Adipocyte (in vitro differentiated cells): ENCODE data around the gene ITPK1.

Source experiments
- DNase-seq: peaks from one replicate; pipeline ENCODE4 v3.0.0-alpha.2; 2015; ENCODE audit warnings: low read depth
- H3K27me3 ChIP-seq: replicated peaks from 2 replicates; pipeline ENCODE4 v1.7.0; 2013; ENCODE audit warnings: mild to moderate bottlenecking, low read length, moderate library complexity; ENCODE audit not compliant: control insufficient read depth, insufficient read depth
- H3K36me3 ChIP-seq: 2 replicates; pipeline ENCODE4 v1.7.0; 2013; ENCODE audit warnings: low read length, mild to moderate bottlenecking, moderate library complexity; ENCODE audit not compliant: control insufficient read depth, insufficient read depth, severe bottlenecking
- H3K4me1 ChIP-seq: 2 replicates; pipeline ENCODE4 v1.7.0; 2013; ENCODE audit warnings: mild to moderate bottlenecking, low read length, moderate library complexity; ENCODE audit not compliant: control insufficient read depth, insufficient read depth
- H3K4me3 ChIP-seq: 2 replicates; pipeline ENCODE4 v1.7.0; 2013; ENCODE audit warnings: mild to moderate bottlenecking, low read length, moderate library complexity
- H3K9ac ChIP-seq: 2 replicates; pipeline ENCODE4 v1.7.0; 2013; ENCODE audit warnings: mild to moderate bottlenecking, low read length, moderate library complexity
- H3K9me3 ChIP-seq: 2 replicates; pipeline ENCODE4 v1.7.0; 2013; ENCODE audit warnings: mild to moderate bottlenecking, low read length, moderate library complexity; ENCODE audit not compliant: control insufficient read depth

The ITPK1 gene

DNA sequence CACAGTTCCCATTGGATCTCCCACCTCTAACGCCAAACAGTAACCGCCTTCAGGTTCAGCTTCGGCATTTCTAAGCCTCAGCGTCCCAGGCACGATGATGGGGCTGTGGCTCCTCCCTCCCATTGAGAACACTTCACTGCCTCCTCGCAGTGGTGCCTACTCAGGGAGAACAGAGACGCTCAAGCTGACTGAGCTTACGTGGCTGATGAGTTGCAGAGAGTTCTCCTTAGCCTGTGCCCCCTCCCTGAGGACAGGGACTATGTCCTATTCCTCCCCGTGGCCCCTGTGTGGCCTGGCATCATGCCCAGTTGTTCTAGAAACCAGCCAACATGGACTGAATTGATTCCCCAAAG is 87.0 kb downstream of the ITPK1 start:
- Histone ChIP-seq H3K4me3 (no peak overlapping the region), H3K9ac (no peak overlapping the region), H3K4me1 (peaks cover 21% of the 10 kb centered on the region), H3K36me3 (no peaks in the 10 kb centered on the region), H3K9me3 (no peaks in the 10 kb centered on the region), H3K27me3 (no peaks in the 10 kb centered on the region)
- DNase-seq: no peak

DNA sequence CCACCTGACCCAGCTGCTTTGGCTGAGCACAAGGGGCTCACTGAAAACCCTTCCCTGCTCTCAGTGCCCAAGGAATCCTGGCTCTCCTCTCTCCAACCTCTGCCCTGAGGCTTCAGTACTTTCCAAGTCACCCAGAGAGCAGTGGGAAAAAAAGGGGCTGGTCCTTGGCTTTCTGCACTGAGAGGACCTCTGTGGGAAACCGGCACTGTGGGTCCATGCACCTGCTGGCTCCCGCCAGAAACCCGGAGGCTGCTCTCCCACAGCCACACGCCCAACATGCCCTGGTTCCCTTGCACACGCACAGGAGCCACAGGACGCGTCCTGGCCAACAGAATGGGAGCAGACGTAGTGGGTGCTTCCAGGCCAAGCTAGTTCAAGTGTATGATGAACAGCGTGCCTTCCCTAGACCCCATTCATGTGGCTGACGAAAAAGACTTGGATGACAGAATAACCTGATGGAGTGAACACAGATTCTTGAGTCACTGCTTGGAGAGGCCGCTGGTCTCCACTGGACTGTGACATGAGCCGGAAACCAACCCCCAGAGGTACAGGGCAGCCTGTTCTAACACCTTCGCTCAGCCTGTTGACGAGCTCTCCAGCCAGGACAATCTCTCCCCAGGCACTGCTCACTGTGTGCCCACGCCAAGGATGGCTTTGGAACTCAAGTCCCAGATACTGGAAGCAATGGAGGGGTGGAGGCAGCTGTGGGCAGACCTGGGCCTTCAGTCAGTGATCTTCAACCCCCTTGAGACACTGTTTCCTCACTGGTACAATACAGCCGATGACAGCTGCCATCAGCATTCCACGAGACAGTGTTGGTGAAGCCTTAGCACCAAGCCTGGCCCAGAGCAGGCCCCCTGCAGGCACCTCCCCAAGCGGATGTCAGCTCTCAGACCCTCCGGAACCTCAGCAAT is 87.7 kb downstream of the ITPK1 start:
- H3K27me3 ChIP-seq: no peaks in the 10 kb centered on the region
- H3K9ac ChIP-seq: no peak overlapping the region
- H3K4me3 ChIP-seq: no peak overlapping the region
- no peak for DNase-seq
- H3K36me3 ChIP-seq: no peaks in the 10 kb centered on the region
- H3K4me1 ChIP-seq: peaks cover 17% of the 10 kb centered on the region
- H3K9me3 ChIP-seq: no peaks in the 10 kb centered on the region

DNA sequence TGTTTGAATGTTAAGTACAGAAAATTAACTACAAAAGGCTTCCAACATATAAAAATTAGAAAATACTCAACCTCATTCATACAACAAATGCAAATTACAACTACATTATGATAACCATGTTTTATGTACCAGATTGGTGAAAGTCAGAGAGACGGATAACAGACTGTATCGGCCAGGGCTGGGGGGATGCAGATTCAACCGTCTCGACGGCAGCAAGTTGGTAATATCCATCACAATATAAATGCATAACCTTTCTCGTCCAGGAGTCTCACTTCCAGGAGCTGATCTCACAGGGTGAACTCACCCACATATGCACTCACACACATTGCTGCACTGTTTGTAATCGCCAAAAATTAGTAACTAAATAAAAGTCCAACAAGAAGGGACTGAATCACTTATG is 89.4 kb downstream of the ITPK1 start:
- Histone ChIP-seq H3K4me1 (peaks cover 2% of the 10 kb centered on the region), H3K9ac (no peak overlapping the region), H3K27me3 (no peaks in the 10 kb centered on the region), H3K4me3 (no peak overlapping the region), H3K36me3 (no peaks in the 10 kb centered on the region), H3K9me3 (no peaks in the 10 kb centered on the region)
- no peak for DNase-seq

DNA sequence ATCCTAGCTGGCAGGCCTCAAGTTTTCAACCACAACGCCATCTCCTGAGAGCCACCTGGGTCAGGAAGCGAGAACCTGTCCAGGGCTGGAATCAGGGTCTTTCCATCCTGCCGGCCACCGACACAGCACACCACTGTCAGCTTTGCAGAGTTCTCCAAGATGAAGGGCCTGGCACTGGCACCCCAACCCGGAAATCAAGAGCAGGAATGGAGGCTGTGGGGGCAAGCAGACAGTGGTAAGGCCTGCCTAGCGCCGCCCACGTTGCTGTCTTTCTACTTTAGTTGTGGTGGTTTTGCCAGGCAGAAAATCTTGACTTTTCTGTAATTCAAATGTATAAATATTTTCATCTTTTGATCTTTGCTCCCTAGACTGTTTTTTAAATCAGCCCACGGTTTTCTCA is 90.7 kb downstream of the ITPK1 start:
- Histone ChIP-seq H3K9ac (no peak overlapping the region), H3K4me3 (no peak overlapping the region), H3K9me3 (no peaks in the 10 kb centered on the region), H3K27me3 (no peaks in the 10 kb centered on the region), H3K36me3 (no peaks in the 10 kb centered on the region), H3K4me1 (no peaks in the 10 kb centered on the region)
- DNase-seq: no peak

DNA sequence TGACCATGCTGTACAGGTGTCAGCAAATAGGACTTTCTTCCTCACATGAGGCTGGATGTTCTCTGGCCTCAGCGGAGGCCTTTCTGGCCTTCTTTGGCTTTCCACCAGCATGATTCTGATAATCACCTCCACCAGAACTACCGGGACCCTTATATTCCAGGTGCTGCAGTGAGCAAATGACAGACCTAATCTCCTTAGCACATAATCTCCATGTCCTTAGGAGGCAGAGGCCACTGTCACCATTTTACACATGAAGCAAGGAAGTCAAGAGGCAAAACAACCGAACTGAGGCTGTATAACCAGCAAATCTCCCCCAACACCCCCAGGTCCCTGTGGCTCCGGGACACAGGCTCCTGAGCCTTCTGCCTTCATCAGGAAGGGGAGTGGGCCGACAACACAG is 91.2 kb downstream of the ITPK1 start:
- DNase-seq: no peak
- Histone ChIP-seq H3K9ac (no peak overlapping the region), H3K4me1 (no peaks in the 10 kb centered on the region), H3K36me3 (no peaks in the 10 kb centered on the region), H3K27me3 (no peaks in the 10 kb centered on the region), H3K9me3 (no peaks in the 10 kb centered on the region), H3K4me3 (no peak overlapping the region)

DNA sequence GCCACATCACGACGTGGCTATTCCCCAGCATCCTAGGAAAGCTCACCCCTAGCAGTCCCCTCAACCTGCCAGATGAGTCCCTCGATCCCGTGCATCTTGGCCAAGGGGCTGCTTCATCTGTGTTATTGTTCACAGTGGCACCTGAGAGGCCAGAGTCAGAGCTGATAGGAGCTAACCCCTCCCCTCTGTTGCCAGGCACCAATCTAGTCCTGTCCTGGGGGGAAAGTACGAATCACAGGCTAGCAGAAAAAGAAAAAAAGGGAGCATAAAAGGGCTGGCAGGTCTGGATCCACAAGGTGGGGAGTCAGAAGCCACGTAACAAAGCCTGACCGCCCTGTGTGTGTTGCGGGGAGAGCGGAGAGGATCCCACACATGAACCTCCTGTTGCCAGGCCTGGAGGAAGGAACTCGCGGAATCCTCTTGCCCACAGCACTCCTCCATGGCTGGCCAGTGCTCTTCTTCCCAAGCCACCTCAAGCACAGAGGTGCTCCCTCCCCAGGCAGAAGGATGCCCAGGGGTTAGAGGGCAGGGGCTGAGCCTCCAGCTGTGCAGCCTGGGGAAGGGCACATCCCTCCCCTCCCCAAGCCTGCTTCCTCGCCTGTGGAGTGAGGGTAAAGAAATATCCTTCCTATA is 91.8 kb downstream of the ITPK1 start:
- no peaks in the 10 kb centered on the region for H3K27me3 ChIP-seq

DNA sequence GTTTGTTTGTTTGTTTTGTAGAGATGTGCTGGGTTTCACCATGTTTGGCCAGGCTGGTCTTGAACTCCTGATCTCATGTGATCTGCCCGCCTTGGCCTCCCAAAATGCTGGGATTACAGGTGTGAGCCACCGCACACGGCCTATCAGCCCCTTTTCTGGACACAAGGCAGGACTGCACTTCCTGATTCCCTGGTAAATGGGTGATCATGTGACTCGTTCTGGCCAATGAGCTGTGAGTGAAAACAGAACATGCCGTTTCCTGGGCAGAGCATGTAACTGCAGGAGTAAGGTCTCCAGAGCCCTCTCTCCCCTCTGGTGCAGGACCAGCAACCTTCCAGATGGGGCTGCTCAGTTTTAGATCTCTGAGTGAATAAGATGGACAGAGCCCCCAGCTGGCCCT is 92.7 kb downstream of the ITPK1 start:
- H3K4me1 ChIP-seq: no peaks in the 10 kb centered on the region
- H3K4me3 ChIP-seq: no peak overlapping the region
- no peaks in the 10 kb centered on the region for H3K36me3 ChIP-seq
- no peaks in the 10 kb centered on the region for H3K27me3 ChIP-seq
- DNase-seq: no peak
- no peak overlapping the region for H3K9ac ChIP-seq
- H3K9me3 ChIP-seq: no peaks in the 10 kb centered on the region

More for the DNA sequence above, 91.8 kb downstream of the ITPK1 start:
- no peaks in the 10 kb centered on the region for H3K4me1 ChIP-seq
- no peak overlapping the region for H3K9ac ChIP-seq
- H3K4me3 ChIP-seq: no peak overlapping the region
- DNase-seq: no peak
- no peaks in the 10 kb centered on the region for H3K9me3 ChIP-seq
- no peaks in the 10 kb centered on the region for H3K36me3 ChIP-seq

DNA sequence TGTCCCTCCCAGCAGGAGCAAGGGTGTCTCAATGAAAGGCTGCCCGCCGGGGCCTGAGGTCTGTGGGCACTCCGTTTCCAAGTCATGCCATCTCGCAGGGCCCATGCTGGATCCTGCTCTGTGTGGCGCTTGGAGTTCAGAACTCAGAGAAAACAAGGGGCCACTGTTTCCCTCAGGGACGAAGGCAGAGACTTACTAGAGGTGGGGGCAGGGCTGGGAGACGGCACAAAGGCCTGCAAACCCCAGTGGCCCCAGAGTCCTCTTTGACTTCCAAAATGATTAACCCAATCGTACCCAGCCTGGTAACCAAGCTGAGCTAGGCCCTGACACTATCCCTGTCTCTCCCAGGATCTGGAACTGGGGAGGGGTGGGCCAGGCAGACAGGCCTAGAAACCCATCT is 95.8 kb downstream of the ITPK1 start:
- H3K4me1 ChIP-seq: peaks cover 3% of the 10 kb centered on the region
- no peaks in the 10 kb centered on the region for H3K27me3 ChIP-seq
- no peaks in the 10 kb centered on the region for H3K9me3 ChIP-seq
- peaks cover 13% of the 10 kb centered on the region for H3K36me3 ChIP-seq
- no peak overlapping the region for H3K4me3 ChIP-seq
- DNase-seq: no peak
- no peak overlapping the region for H3K9ac ChIP-seq

DNA sequence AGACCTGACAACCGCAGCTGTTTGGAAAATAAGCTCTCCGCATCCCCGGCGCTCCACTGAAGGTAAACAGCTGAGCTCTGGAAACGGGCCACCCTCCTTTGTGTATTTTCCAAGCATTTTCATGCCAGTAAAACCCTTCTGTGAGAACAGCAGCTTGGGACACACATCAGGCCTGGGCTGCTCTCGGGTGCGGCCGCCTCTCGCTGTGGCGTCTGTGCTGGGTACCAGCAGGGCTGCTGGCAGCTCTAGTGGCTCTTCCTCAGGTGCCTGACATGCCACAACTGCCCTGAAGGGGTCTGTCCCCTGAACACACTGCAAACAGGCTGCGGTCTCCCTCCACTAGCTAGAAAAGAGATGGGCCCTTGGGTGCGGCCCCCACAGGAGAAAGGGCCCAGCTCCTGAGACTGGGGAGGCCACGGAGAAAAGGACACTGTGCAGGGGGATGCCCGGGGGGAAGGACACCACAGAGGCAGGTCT is 96.3 kb downstream of the ITPK1 start:
- Histone ChIP-seq H3K4me1 (peaks cover 3% of the 10 kb centered on the region), H3K9ac (no peak overlapping the region), H3K27me3 (no peaks in the 10 kb centered on the region), H3K9me3 (no peaks in the 10 kb centered on the region), H3K4me3 (no peak overlapping the region), H3K36me3 (peaks cover 15% of the 10 kb centered on the region)
- DNase-seq: no peak

DNA sequence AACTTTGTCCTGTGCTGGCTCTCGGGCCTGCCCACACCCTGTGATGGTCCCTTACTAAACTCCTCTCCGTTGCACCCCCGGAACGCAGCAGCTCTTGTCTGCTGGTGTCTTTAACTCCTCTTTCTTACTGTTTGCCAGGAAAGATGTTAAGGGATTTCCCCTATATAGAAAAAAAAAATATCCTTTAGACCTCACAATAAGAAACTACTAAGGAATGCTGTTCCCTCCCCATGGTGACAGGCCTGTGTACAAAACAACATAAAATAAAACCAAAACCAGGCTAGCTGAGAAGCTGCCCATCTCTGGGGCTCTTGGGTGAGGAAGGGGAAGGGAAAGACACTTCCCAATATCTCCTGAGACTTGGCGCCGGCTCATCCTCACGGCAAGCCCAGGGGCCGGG is 97.4 kb downstream of the ITPK1 start:
- no peak for DNase-seq
- peaks cover 15% of the 10 kb centered on the region for H3K36me3 ChIP-seq
- H3K9me3 ChIP-seq: no peaks in the 10 kb centered on the region
- no peaks in the 10 kb centered on the region for H3K27me3 ChIP-seq
- no peak overlapping the region for H3K9ac ChIP-seq
- peaks cover 12% of the 10 kb centered on the region for H3K4me1 ChIP-seq
- H3K4me3 ChIP-seq: no peak overlapping the region

DNA sequence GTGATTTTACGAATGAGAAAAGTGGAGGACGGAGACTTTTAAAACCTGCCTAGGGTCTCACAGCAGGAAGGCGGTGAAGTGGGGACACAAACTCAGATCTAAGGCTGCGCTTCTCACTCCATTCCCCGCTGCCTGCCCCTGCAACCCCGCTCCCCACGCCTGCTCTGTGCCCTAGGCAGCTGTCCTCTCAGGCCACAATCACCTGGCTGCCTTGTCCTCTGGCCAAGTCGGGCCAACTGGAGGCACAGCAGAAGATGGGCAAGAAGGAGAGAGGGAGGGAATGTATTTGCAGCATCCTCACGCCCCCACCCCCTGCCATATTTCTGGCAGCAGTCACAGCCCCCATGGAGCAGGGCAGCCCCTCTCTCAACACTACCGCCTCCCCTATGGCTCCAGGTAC is 97.8 kb downstream of the ITPK1 start:
- Histone ChIP-seq H3K36me3 (peaks cover 15% of the 10 kb centered on the region), H3K27me3 (no peaks in the 10 kb centered on the region), H3K4me1 (peaks cover 17% of the 10 kb centered on the region), H3K9ac (no peak overlapping the region), H3K4me3 (no peak overlapping the region), H3K9me3 (no peaks in the 10 kb centered on the region)
- no peak for DNase-seq
